WTC11 (cell line): ENCODE measurements around the gene UBAP2L. TPM values are rescaled to one million over a fixed set of nuclear protein-coding genes. Genes with fewer than 3 reads are reported as not detected.

Experiments used
- ATAC-seq: fragments of 200-7000 bp; cut with Tn5 transposase; 2 replicates; pipeline ENCODE4 v1.10.0; 2021; ENCODE audit warnings: mild to moderate bottlenecking, moderate library complexity
- CTCF ChIA-PET: fragments of 300-600 bp; sonication (Branson Sonifier 250); formaldehyde crosslinking; loops from one replicate; lab custom pipeline; 2021; ENCODE audit warnings: antibody characterized with exemption; lab: Charles Lee
- POLR2A ChIA-PET: fragments of 350-600 bp; sonication (Branson Sonifier 250); formaldehyde crosslinking; loops from one replicate; lab custom pipeline; 2021; ENCODE audit warnings: antibody characterized with exemption; lab: Charles Lee
- DNase-seq: peaks from one replicate; pipeline ENCODE4 v3.0.0; 2021; ENCODE audit warnings: low spot score
- H3K27ac Mint-ChIP-seq: 2 replicates; pipeline ENCODE4 v1.8.0; 2021; ENCODE audit warnings: mixed read lengths
- H3K27me3 Mint-ChIP-seq: 2 replicates; pipeline ENCODE4 v1.8.0; 2021; ENCODE audit warnings: low read depth, mild to moderate bottlenecking, moderate library complexity, mixed read lengths
- H3K36me3 Mint-ChIP-seq: 2 replicates; pipeline ENCODE4 v1.8.0; 2021; ENCODE audit warnings: mixed read lengths
- H3K4me1 Mint-ChIP-seq: 2 replicates; pipeline ENCODE4 v1.8.0; 2022; ENCODE audit warnings: mixed read lengths
- H3K4me3 Mint-ChIP-seq: 2 replicates; pipeline ENCODE4 v1.8.0; 2021; ENCODE audit warnings: mild to moderate bottlenecking, moderate library complexity, mixed read lengths
- H3K9me3 Mint-ChIP-seq: 2 replicates; pipeline ENCODE4 v1.8.0; 2021; ENCODE audit warnings: mixed read lengths
- ATF6 ChIP-seq: sonication (generic); formaldehyde crosslinking; IDR thresholded peaks from 2 replicates; pipeline ENCODE4 v1.8.1; 2023; ENCODE audit warnings: mild to moderate bottlenecking, missing genetic modification reagents
- CBFB ChIP-seq: sonication (generic); formaldehyde crosslinking; IDR thresholded peaks from 2 replicates; pipeline ENCODE4 v1.8.1; 2022; ENCODE audit warnings: mild to moderate bottlenecking, low read depth, missing genetic modification reagents
- CDX4 ChIP-seq: fragments of 250-450 bp; sonication (Bioruptor Pico); IDR thresholded peaks from 2 replicates; pipeline ENCODE4 v1.9.0; 2021; ENCODE audit warnings: moderate library complexity, mild to moderate bottlenecking, inconsistent platforms, borderline replicate concordance
- CREM ChIP-seq: sonication (generic); formaldehyde crosslinking; IDR thresholded peaks from 2 replicates; pipeline ENCODE4 v1.8.1; 2022; ENCODE audit warnings: mild to moderate bottlenecking, missing genetic modification reagents, moderate library complexity
- E2F4 ChIP-seq: sonication (generic); formaldehyde crosslinking; IDR thresholded peaks from 2 replicates; pipeline ENCODE4 v1.8.1; 2022; ENCODE audit warnings: low read depth, mild to moderate bottlenecking, moderate library complexity, missing genetic modification reagents, borderline replicate concordance
- ERG ChIP-seq: fragments of 250-450 bp; sonication (Bioruptor Pico); IDR thresholded peaks from 2 replicates; pipeline ENCODE4 v1.8.0; 2021; ENCODE audit warnings: mild to moderate bottlenecking
- FOXJ3 ChIP-seq: sonication (generic); formaldehyde crosslinking; IDR thresholded peaks from 2 replicates; pipeline ENCODE4 v1.9.0; 2021; ENCODE audit warnings: missing genetic modification reagents, mild to moderate bottlenecking, borderline replicate concordance
- FOXK1 ChIP-seq: sonication (generic); formaldehyde crosslinking; IDR thresholded peaks from 2 replicates; pipeline ENCODE4 v1.8.0; 2022; ENCODE audit warnings: mild to moderate bottlenecking, moderate library complexity, missing genetic modification reagents
- FOXP1 ChIP-seq: sonication (generic); formaldehyde crosslinking; IDR thresholded peaks from 2 replicates; pipeline ENCODE4 v1.8.0; 2022; ENCODE audit warnings: missing genetic modification reagents, mild to moderate bottlenecking, moderate library complexity, borderline replicate concordance
- GABPB1 ChIP-seq: sonication (generic); formaldehyde crosslinking; IDR thresholded peaks from 2 replicates; pipeline ENCODE4 v1.8.1; 2023; ENCODE audit warnings: mild to moderate bottlenecking, missing genetic modification reagents
- HMGA2 ChIP-seq: fragments of 250-450 bp; sonication (Bioruptor Pico); IDR thresholded peaks from 2 replicates; pipeline ENCODE4 v1.4.0; 2021; ENCODE audit warnings: mild to moderate bottlenecking, moderate library complexity
- IRF2 ChIP-seq: sonication (generic); formaldehyde crosslinking; IDR thresholded peaks from 2 replicates; pipeline ENCODE4 v1.8.0; 2022; ENCODE audit warnings: low read depth, missing genetic modification reagents, borderline replicate concordance
- NFATC4 ChIP-seq: fragments of 250-450 bp; sonication (Bioruptor Pico); IDR thresholded peaks from 2 replicates; pipeline ENCODE4 v1.9.0; 2021; ENCODE audit warnings: mild to moderate bottlenecking
- NFYB ChIP-seq: sonication (generic); formaldehyde crosslinking; conservative IDR thresholded peaks from 2 replicates; pipeline ENCODE4 v1.8.0; 2022; ENCODE audit warnings: low read depth, missing genetic modification reagents
- NR3C1 ChIP-seq: sonication (generic); formaldehyde crosslinking; conservative IDR thresholded peaks from 2 replicates; pipeline ENCODE4 v1.8.1; 2023; ENCODE audit warnings: low read depth, mild to moderate bottlenecking, missing genetic modification reagents
- RELA ChIP-seq: sonication (generic); formaldehyde crosslinking; IDR thresholded peaks from 2 replicates; pipeline ENCODE4 v1.8.1; 2022; ENCODE audit warnings: missing genetic modification reagents, mild to moderate bottlenecking, borderline replicate concordance
- RORB ChIP-seq: fragments of 250-450 bp; sonication (Bioruptor Pico); IDR thresholded peaks from 2 replicates; pipeline ENCODE4 v1.9.0; 2021; ENCODE audit warnings: mild to moderate bottlenecking
- SP1 ChIP-seq: sonication (generic); formaldehyde crosslinking; conservative IDR thresholded peaks from 2 replicates; pipeline ENCODE4 v1.8.1; 2022; ENCODE audit warnings: missing genetic modification reagents
- TEAD4 ChIP-seq: sonication (generic); formaldehyde crosslinking; IDR thresholded peaks from 2 replicates; pipeline ENCODE4 v1.8.0; 2022; ENCODE audit warnings: mild to moderate bottlenecking, missing genetic modification reagents
- ZBTB21 ChIP-seq: sonication (generic); formaldehyde crosslinking; IDR thresholded peaks from 2 replicates; pipeline ENCODE4 v1.8.1; 2023; ENCODE audit warnings: mild to moderate bottlenecking, missing genetic modification reagents, borderline replicate concordance
- ZMAT4 ChIP-seq: fragments of 250-450 bp; sonication (Bioruptor Pico); IDR thresholded peaks from 2 replicates; pipeline ENCODE4 v1.9.0; 2021; ENCODE audit warnings: mild to moderate bottlenecking
- ZNF219 ChIP-seq: sonication (generic); formaldehyde crosslinking; IDR thresholded peaks from 2 replicates; pipeline ENCODE4 v1.8.0; 2023; ENCODE audit warnings: missing genetic modification reagents, mild to moderate bottlenecking, borderline replicate concordance
- ZNF232 ChIP-seq: sonication (generic); formaldehyde crosslinking; IDR thresholded peaks from 2 replicates; pipeline ENCODE4 v1.8.0; 2022; ENCODE audit warnings: mild to moderate bottlenecking, missing genetic modification reagents
- ZNF423 ChIP-seq: fragments of 250-450 bp; sonication (Bioruptor Pico); IDR thresholded peaks from 2 replicates; pipeline ENCODE4 v2.1.2; 2022; ENCODE audit warnings: mild to moderate bottlenecking, moderate library complexity
- total RNA-seq: library from RNA; stranded (reverse); gene quantifications from 3 replicates; pipeline ENCODE4 v1.2.3, GENCODE V29; 2021
- TF ChIP-seq, protein P1 (sequence below): sonication (generic); formaldehyde crosslinking; IDR thresholded peaks from 2 replicates; pipeline ENCODE4 v1.8.1; 2023; ENCODE audit warnings: mild to moderate bottlenecking, missing genetic modification reagents, borderline replicate concordance
- TF ChIP-seq, protein P2 (sequence below): sonication (generic); formaldehyde crosslinking; IDR thresholded peaks from 2 replicates; pipeline ENCODE4 v1.8.1; 2023; ENCODE audit warnings: mild to moderate bottlenecking, missing genetic modification reagents, moderate library complexity
- TF ChIP-seq, protein P3 (sequence below): sonication (generic); formaldehyde crosslinking; IDR thresholded peaks from 2 replicates; pipeline ENCODE4 v1.8.0; 2022; ENCODE audit warnings: mild to moderate bottlenecking, missing genetic modification reagents
- TF ChIP-seq, protein P4 (sequence below): sonication (generic); formaldehyde crosslinking; IDR thresholded peaks from 2 replicates; pipeline ENCODE4 v1.8.1; 2022; ENCODE audit warnings: low read depth, missing genetic modification reagents, borderline replicate concordance

Gene UBAP2L
- total RNA-seq, 1 experiment from 2014 or later, result 205 TPM

DNA sequence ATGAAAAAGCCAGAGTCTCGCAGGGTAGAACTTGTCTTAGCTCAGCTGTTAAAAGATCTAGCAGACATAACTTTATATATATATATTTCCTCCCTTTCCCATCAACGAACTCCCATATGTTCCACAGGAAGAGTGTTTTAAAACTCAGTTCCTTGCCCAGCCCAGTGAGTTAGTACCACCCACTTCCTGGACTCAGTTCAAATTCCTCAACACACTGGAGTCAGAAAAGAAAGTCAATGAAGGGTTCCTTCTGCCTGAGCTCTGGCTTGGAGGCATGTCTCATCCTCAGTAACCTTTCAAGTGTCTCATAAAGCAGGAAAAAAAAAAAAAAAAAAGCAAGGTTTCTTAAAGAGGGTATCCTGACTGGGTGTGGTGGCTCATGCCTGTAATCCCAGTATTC, 44.4 kb upstream of the UBAP2L start:
- Mint-ChIP-seq H3K36me3 (peaks cover 45% of the 10 kb centered on the region), H3K4me3 (no peak overlapping the region)
- POLR2A ChIA-PET, result interaction anchor here (0.6 kb wide), 1 partner anchor 427 kb away, joined by 4 read pairs; no protein-coding TSS in a partner anchor

GRCh38 chr1:154178013-154178412, 42.7 kb upstream of the UBAP2L start:
- CTCF ChIA-PET, result interaction anchor here (1.1 kb wide), 2 partner anchors 150 to 157 kb away, joined by 3 read pairs; no protein-coding TSS in a partner anchor
- no peak for TF ChIP-seq HMGA2
- TF ChIP-seq, protein P1, sequence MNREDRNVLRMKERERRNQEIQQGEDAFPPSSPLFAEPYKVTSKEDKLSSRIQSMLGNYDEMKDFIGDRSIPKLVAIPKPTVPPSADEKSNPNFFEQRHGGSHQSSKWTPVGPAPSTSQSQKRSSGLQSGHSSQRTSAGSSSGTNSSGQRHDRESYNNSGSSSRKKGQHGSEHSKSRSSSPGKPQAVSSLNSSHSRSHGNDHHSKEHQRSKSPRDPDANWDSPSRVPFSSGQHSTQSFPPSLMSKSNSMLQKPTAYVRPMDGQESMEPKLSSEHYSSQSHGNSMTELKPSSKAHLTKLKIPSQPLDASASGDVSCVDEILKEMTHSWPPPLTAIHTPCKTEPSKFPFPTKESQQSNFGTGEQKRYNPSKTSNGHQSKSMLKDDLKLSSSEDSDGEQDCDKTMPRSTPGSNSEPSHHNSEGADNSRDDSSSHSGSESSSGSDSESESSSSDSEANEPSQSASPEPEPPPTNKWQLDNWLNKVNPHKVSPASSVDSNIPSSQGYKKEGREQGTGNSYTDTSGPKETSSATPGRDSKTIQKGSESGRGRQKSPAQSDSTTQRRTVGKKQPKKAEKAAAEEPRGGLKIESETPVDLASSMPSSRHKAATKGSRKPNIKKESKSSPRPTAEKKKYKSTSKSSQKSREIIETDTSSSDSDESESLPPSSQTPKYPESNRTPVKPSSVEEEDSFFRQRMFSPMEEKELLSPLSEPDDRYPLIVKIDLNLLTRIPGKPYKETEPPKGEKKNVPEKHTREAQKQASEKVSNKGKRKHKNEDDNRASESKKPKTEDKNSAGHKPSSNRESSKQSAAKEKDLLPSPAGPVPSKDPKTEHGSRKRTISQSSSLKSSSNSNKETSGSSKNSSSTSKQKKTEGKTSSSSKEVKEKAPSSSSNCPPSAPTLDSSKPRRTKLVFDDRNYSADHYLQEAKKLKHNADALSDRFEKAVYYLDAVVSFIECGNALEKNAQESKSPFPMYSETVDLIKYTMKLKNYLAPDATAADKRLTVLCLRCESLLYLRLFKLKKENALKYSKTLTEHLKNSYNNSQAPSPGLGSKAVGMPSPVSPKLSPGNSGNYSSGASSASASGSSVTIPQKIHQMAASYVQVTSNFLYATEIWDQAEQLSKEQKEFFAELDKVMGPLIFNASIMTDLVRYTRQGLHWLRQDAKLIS (CRISPR knock-in tag), result no peak
- no peak for TF ChIP-seq ATF6 (CRISPR knock-in tag)
- TF ChIP-seq E2F4, result no peak
- TF ChIP-seq, protein P2, sequence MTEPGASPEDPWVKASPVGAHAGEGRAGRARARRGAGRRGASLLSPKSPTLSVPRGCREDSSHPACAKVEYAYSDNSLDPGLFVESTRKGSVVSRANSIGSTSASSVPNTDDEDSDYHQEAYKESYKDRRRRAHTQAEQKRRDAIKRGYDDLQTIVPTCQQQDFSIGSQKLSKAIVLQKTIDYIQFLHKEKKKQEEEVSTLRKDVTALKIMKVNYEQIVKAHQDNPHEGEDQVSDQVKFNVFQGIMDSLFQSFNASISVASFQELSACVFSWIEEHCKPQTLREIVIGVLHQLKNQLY (CRISPR knock-in tag), result no peak
- TF ChIP-seq, protein P3, sequence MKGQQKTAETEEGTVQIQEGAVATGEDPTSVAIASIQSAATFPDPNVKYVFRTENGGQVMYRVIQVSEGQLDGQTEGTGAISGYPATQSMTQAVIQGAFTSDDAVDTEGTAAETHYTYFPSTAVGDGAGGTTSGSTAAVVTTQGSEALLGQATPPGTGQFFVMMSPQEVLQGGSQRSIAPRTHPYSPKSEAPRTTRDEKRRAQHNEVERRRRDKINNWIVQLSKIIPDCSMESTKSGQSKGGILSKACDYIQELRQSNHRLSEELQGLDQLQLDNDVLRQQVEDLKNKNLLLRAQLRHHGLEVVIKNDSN (CRISPR knock-in tag), result no peak
- no peak for TF ChIP-seq TEAD4
- TF ChIP-seq FOXJ3, result no peak
- TF ChIP-seq FOXK1 (CRISPR knock-in tag), result no peak

More for the DNA sequence above, 44.4 kb upstream of the UBAP2L start:
- CTCF ChIA-PET, result no interaction called here
- H3K4me1 Mint-ChIP-seq, result peaks cover 35% of the 10 kb centered on the region
- H3K27me3 Mint-ChIP-seq, result no peaks in the 10 kb centered on the region
- DNase-seq, result no peak
- H3K9me3 Mint-ChIP-seq, result no peaks in the 10 kb centered on the region
- 0 out of 2 replicates have a peak overlapping the region, but pooled peaks have one; percentile 57 for H3K27ac Mint-ChIP-seq
- no peak for TF ChIP-seq ZNF232 (CRISPR knock-in tag)
- TF ChIP-seq CDX4 (CRISPR knock-in tag), result no peak
- no peak for TF ChIP-seq SP1 (CRISPR knock-in tag)
- no peak for TF ChIP-seq GABPB1 (CRISPR knock-in tag)
- no peak for TF ChIP-seq ZMAT4
- TF ChIP-seq RORB (CRISPR knock-in tag), result no peak
- no peak for TF ChIP-seq ERG (CRISPR knock-in tag)
- no peak for TF ChIP-seq ZBTB21
- TF ChIP-seq FOXP1 (CRISPR knock-in tag), result no peak
- TF ChIP-seq NFATC4 (CRISPR knock-in tag), result no peak
- TF ChIP-seq CREM (CRISPR knock-in tag), result no peak
- TF ChIP-seq NR3C1 (CRISPR knock-in tag), result no peak
- TF ChIP-seq IRF2, result no peak
- no peak for TF ChIP-seq ZNF423 (CRISPR knock-in tag)
- TF ChIP-seq CBFB, result no peak
- TF ChIP-seq NFYB (CRISPR knock-in tag), result no peak
- no peak for TF ChIP-seq ZNF219 (CRISPR knock-in tag)
- no peak for TF ChIP-seq RELA
- TF ChIP-seq, protein P4, sequence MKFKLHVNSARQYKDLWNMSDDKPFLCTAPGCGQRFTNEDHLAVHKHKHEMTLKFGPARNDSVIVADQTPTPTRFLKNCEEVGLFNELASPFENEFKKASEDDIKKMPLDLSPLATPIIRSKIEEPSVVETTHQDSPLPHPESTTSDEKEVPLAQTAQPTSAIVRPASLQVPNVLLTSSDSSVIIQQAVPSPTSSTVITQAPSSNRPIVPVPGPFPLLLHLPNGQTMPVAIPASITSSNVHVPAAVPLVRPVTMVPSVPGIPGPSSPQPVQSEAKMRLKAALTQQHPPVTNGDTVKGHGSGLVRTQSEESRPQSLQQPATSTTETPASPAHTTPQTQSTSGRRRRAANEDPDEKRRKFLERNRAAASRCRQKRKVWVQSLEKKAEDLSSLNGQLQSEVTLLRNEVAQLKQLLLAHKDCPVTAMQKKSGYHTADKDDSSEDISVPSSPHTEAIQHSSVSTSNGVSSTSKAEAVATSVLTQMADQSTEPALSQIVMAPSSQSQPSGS, result no peak
- TF ChIP-seq FOXJ3, result no peak
- TF ChIP-seq, all 79 proteins: peak for 0
- ATAC-seq, result no peak

More at GRCh38 chr1:154178013-154178412, 42.7 kb upstream of the UBAP2L start:
- no peak for ATAC-seq
- Mint-ChIP-seq H3K4me3 (no peak overlapping the region), H3K27me3 (no peaks in the 10 kb centered on the region), H3K36me3 (peaks cover 31% of the 10 kb centered on the region), H3K9me3 (no peaks in the 10 kb centered on the region), H3K27ac (peak overlapping the region; percentile 71), H3K4me1 (peaks cover 43% of the 10 kb centered on the region)
- no peak for DNase-seq
- POLR2A ChIA-PET, result interaction anchor here (0.6 kb wide), 1 partner anchor 1296 kb away, joined by 3 read pairs; no protein-coding TSS in a partner anchor
